GM19468 (cell line): Measurements from ENCODE around the gene USP30.

ENCODE experiments used
- ATAC-seq: cut with Tn5 transposase; IDR thresholded peaks from one replicate; pipeline ENCODE4 v1.9.1; 2021; ENCODE audit warnings: mild to moderate bottlenecking, moderate library complexity, moderate number of reproducible peaks; ENCODE audit not compliant: unreplicated experiment; ENCODE audit errors: extremely low read depth

Gene USP30

DNA sequence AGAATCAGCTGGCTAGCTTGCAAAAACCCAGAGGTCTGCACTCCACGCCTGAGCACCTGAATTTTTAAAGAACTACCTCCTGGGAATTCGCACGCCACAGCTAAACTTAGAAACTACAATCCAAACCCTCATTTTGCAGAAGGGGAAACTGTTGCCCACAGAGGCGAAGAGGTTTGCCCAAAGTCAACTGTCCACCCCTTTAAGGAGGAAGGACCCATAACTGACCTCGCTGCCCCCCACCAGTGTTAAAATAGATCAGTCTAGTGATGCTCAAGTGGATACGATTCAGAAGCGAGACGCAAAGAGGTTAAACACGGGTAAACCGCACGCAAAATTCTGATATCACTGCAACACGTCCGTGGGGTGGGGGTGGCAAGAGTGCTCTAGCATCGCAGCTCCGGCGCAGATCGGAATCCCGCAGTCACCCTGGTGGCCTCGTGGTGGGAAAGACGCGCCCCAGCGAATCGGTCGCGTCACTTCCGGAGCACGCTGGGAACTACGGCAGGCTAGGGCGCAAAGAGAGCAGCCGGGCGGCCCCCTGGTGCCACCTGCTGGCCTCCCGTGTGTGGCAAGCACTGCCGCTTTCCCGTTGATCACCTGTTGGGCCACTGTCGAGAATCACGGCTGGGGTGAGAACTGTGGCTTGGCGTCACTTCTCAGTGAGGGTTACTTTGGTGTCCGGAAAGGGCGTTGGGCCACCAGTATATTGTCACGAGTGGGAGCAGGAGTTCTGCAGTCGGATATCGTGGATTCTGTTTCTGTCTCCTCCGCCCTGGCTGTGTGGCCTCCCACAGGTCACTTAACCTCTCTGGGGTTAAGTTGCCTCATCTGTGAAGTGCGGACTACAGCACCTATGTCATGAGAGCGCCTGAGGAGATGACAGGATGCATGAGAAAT is 40.9 kb downstream of the USP30 start, which contains the start of gene ALKBH2:
TSS of gene ALKBH2 (minus strand) at position 451 of the 897 bp plus-strand sequence. CDS start 686 bp downstream, outside the sequence.
- ATAC-seq = peak; percentile 73

DNA sequence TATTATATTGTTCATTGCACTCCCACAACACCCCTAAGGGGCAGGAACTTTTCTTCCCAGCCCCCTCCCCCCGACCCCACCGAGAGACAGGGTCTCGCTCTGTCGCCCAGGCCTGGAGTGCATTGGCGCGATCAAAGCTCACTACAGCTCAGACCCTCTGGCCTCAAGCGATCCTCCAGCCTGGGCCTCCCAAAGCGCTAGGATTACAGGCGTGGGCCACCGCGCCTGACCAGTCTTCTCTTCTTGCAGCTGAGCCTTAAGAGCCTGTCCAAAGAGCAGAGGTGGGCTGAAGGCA is 44.7 kb downstream of the USP30 start:
- no peak for ATAC-seq

DNA sequence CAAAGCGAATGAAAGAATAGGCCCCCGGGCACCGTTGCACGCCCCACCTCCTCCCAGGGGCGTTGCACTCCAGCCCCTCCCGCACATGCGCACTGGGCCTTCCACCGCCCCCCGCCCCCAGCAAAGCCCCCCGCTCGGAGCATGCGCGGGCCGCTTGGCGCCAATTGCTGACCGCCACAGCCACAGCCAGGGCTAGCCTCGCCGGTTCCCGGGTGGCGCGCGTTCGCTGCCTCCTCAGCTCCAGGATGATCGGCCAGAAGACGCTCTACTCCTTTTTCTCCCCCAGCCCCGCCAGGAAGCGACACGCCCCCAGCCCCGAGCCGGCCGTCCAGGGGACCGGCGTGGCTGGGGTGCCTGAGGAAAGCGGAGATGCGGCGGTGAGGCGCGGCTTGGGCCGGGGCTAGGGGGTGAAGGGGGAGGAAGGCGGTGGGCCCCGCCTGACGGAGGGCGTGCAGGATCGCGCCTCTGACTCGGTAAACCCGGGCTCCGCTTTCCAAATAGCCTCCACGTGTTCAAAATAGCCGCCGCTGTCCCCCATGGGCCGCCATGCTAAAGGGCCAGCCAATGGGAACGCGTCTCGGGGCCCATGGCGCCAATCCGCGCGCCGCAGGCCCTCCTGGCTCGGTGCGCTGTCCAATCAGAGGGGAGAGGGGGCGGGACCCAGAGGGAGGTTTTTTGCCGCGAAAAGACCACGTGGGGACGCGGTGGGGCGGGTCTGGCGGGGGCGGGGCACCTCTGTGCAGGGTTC is 45.2 kb downstream of the USP30 start, which contains the start of gene UNG:
TSS of gene UNG (plus strand) at position 163 of the 748 bp plus-strand sequence. CDS start at position 246, 83 bp downstream.
- peak; percentile 83 for ATAC-seq

DNA sequence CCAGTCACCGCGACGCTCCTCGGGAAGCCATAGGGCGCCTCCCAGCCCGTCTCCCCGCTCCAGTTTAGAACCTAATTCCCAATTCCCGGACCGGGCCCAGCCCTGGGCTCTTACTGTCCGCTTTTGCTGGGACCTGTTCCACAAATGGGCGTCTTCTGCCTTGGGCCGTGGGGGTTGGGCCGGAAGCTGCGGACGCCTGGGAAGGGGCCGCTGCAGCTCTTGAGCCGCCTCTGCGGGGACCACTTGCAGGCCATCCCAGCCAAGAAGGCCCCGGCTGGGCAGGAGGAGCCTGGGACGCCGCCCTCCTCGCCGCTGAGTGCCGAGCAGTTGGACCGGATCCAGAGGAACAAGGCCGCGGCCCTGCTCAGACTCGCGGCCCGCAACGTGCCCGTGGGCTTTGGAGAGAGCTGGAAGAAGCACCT is 45.8 kb downstream of the USP30 start:
- no peak for ATAC-seq

DNA sequence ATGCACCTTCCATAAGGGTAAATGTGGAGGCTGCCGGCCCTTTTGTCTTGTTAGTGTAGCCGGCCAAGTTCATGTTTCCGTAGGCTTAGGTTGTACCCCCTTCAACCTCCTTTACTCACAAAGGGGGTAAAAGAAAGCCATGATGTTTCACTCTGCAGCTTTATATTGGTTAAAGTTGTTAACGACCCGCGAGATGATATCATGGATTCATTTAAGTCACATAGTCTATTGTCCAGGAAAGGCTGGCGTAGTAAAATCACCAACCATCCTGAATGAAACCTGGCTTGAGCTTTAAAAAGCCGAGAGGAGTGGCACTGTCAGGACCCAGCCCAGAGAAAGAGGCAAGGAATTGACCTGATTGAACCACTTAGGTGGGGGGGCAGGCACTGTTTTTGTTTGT is 46.3 kb downstream of the USP30 start:
- ATAC-seq = no peak

DNA sequence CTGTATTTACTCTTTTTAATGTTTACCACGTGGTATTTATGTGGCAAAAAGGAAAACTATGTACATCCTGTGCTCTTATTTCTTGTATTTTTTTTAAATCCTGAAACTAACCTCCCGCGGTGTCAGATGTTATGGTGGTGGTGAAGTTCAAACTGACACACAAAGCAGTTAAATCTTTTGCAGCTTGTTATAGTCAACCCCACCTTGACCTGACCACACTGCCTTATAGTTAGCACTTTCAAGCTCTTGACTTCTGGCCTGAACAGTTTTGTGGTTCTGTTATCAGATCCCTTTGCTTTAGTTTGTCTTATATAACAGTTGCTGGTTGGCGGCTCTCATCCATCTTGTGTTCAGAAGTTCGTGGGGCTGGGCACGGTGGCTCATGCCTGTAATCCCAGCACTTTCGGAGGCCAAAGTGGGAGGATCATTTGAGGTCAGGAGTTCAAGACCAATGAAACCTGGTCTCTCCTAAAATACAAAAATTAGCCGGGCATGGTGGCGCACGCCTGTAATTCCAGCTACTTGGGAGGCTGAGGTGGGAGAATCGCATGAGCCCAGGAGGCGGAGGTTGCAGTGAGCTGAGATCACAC is 47.1 kb downstream of the USP30 start:
- no peak for ATAC-seq

DNA sequence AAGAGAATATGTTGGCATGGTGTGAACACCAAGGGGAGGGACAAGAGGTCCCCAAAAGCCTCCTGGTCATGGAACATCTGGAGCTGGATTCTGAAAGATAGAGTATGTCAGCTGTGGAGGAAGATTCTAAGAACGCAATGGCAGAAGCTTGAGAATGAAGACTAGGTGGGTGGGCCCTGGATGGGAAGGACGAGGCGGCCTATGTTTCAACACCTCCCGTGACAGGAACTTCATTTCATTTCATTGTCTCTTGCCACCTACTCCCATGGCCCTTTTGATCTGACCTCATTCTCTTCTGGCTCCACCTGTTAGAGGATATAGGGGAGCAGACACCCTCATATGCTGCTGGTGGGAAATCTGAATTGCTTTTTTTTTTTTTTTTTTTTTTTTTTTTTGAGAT is 48.4 kb downstream of the USP30 start:
- no peak for ATAC-seq

DNA sequence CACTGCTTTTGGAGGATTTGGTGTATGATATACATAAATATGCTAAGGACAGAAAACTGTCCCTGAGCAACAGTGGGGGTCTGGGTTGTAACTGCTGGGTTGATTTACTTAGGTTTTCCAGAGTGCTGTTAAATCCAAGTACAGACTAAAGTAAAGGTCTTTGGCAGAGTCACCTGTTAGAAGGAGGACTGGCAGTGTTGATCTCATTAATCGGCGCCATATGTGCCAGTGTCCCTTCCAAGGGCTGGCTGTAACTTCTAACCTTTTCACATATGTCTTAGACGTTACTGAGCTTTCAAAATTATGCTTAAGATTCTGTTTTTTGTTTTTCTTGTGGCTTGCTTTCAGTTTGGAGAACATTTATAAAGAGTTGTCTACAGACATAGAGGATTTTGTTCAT is 50.1 kb downstream of the USP30 start:
- no peak for ATAC-seq

DNA sequence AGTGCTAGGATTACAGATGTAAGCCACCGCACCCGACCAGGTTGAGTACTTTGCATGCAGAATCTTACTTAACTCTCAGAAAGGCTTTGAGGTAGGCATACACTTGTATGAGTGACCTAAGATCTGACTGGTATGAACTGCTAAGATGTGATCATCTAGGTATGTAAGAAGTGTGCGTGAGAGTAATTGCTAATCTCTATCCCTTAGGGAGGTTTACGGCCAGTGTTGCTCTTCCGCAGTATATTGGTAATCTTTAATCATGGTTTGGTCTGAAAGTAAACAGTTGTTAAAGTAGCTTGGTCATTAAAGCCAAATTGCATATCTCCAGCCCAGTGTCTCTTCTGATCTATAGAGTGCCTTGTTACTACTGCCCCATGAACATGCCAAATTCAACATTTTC is 52.8 kb downstream of the USP30 start:
- no peak for ATAC-seq

DNA sequence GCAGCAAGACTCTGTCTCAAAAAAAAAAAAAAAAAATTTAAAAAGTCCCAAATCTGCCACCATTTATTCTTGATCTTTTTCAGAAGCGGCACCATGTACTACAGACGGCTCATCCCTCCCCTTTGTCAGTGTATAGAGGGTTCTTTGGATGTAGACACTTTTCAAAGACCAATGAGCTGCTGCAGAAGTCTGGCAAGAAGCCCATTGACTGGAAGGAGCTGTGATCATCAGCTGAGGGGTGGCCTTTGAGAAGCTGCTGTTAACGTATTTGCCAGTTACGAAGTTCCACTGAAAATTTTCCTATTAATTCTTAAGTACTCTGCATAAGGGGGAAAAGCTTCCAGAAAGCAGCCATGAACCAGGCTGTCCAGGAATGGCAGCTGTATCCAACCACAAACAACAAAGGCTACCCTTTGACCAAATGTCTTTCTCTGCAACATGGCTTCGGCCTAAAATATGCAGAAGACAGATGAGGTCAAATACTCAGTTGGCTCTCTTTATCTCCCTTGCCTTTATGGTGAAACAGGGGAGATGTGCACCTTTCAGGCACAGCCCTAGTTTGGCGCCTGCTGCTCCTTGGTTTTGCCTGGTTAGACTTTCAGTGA is 57.5 kb downstream of the USP30 start:
- no peak for ATAC-seq

DNA sequence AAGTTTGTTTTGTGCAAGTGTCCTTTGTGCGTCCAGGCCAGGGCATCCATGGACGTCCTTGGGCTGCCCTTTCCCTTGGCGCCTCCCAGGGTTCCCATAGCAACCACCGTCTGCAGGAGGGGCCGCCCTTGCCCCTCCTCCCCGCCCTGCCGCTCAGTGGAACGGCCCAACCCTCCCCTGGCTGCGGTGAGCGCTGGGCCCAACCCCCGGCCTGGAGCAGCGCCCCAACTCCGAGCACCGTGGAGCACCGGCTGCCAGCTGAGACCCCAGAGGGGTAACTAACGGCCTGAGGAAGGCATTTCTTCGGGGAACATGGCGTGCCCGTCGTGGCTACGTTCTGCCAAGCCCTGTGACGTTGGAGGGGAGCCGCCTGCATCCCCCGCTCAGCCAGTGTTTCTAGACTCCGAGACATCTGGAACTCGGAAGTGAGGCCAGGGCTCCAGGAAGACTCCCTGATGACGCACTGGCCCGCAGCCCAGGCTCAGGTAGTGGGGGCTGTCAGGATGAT is 58.7 kb downstream of the USP30 start:
- ATAC-seq = no peak

DNA sequence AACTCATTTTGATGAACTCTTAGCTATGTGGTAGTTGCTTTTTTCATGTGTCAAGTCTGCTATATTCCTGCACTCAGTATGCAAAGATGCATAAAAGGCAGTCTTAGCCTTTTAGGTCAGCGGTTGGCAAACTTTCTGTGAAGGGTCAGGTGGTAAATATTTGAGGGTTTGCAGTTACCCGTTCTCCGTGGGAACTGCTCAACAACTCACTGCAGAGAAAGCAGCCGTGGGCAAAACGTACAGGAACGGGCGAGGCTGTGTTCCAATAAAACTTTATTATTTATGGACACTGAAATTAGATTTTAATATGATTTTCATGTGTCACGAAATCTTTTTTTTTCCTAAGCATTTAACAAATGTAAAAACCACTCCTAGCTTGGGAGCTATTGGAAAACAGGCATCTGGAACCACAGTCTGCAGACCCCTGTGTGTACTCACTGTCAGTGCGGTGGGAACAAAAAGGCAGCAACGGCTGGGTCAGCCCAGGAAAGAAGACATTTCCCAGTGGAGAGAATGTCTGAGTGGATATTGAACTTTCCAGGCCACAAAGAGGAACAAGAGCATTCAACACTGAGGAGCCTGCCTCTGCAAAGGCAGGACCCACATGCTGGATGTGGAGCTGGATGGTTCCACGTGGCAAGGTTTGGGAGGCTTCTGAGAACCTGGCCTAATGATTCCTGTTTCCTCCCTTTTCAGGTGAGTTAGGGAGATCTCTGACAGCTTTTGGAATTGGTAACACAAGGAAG is 60.5 kb downstream of the USP30 start:
- ATAC-seq = no peak

DNA sequence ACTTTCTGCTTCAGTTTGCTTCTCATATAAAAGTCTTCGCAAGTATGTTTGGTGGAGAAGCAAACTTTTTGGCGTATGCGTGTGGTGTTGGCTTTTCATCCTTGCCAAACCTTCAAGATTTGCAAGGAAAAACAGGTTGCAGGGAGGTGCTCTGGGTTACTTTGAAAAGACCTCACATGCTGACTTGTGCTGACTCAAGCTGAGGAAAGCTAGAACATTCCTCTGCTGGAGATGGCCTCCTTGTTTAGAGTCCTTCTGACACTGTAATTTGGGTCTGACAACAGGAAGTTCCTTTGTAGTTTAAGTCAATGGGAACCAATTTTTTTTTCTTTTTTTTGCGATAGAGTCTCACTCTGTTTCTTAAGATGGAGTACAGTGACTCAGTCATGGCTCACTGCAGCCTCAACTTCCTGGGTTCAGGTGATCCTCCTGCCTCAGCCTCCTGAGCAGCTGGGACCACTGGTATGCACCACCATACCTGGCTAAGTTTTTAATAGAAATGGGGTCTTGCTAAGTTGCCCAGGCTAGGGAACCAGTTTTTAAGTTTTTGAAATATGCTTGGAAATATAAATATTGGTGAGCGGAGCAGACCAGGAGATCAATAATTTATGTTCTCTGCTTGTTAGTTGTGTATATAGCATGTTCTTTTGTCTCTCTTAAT is 61.4 kb downstream of the USP30 start:
- no peak for ATAC-seq

DNA sequence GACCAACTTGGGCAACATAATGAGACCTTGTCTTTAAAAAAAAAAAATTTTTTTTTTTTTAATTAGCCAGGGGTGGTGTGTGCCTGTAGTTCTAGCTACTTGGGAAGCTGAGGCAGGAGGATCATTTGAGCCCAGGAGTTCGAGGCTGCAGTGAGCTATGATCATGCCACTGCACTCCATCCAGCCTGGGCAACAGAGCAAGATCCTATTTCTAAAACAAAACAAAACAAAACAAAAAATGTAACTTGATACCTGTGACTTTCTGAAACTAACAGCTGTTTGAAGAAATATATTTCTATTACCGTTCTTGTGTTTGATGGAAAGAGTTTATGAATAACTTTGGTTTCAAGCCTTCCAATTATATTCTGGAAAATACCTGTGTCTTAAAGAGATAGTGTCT is 62.3 kb downstream of the USP30 start:
- ATAC-seq = no peak

DNA sequence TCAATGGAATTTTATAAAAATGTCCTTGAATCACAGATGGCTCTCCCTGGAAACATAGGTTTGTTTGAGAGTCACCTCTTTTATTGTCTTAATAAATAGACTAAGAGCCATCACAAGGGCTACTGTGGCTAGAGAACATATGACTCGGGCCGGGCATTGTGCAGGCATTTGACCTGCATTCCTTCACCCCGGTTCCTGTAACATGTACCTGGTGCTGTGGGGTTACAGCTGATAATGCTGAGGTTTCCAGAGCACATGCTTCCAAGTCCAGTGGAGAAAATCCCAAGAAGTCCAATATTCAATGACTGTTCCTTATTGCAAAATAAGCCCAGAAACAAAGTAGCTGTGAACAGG is 63.0 kb downstream of the USP30 start:
- ATAC-seq = no peak

DNA sequence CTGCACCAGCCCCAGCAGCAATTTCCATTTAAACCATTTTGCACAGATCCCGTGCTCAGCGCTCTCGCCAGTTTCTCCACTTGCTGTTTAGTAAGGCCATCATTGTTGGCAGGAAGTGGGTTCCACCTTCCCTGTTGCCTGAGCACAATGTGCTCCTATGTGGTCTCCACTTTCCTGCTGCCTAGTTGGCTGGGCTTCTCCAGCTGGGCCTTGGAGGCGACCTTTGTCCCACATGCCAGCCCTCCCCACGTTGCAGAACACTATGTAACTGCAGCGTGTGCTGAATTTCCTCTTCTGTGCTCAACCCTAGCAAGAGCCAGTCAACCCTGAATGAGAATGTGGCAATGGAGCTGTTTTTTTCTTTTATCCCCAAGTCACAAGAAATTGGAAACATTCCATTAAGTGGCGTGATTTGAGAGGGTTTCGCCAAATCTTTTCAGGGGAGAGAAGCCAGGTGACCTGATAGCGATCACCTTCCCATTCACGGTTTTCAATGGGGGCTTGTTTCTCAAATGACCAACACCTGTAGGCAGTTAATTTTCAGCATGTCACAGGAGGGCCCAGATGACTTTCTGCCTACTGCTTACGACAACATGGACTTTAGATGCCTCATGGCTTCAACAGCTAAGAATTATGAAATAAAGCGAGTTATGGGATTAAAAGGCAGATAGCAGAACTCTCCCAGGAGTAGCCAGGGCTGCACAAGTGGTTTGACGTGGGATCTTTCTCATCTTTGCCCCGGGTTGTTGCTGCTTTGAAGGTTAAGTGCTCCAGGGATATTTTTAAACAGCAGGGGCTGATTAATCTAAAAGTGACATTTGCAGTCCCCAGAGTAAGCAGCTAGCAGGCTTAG is 63.6 kb downstream of the USP30 start, which contains the start of gene ACACB:
TSS of gene ACACB (plus strand) at position 830 of the 853 bp plus-strand sequence. CDS start 22,819 bp downstream, outside the sequence.
- ATAC-seq = no peak

DNA sequence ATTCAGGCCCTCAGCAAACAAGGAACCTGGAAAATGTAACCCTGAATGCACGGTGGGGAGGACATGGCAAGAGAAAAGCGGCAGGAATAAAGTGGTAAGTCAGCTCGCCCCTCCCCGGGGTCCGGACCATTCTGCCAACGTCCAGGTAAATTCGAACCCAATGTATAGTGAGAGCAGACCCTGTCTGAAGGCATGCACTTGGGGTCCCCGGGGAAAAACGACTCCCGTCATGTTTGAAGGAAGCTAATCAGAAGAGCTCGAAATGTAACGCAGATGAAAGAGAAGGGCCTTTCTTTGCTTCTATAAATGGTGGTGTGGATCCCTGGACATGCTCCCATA is 64.2 kb downstream of the USP30 start:
- no peak for ATAC-seq

DNA sequence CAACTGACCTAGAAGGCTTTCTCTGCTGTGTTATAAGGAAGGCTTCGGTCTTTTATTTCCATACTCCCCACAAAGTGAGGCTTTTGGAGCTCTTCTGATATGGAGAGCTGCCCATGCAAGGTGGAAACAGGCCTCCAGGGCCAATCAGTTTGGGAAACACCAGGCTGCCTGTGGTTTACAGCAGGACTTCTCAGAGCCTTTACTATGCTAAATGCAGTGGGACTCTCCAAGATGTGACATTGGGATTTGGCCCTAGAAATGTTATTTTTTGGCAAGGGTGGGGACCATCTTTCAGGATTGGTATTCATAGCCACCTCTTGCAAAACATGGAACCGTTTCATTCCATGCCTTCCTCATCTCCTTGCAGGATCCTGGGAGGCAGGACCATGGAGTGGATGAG is 67.7 kb downstream of the USP30 start:
- no peak for ATAC-seq
